Globus pallidus (tissue), 1 donor: ENCODE measurements around the gene KCNN2.

Source experiments
- DNase-seq: peaks from one replicate; pipeline ENCODE4 v3.0.0-alpha.2; 2015; ENCODE audit warnings: low spot score

The KCNN2 gene

GRCh38 chr5:114362977-114363761, 1.3 kb downstream of the KCNN2 start:
- no peak for DNase-seq

DNA sequence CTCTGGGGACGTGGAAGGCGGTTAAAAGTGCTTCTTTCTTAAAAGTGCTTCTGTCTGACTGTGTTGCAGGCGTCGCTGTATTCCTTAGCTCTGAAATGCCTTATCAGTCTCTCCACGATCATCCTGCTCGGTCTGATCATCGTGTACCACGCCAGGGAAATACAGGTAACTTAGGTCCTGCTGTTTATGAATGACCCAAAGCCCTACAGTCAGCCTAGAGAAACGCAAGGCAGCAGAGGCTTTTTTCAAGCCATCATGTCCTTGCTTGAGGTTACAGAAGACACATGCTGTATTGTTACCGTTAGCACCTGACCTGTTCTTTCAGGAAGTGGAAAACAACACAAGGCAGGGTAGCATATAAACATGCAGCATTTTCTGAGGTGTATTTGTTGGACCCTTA, 2.0 kb downstream of the KCNN2 start:
- no peak for DNase-seq

- DNase-seq, result no peak
These were observed 5.2 kb downstream of the KCNN2 start for GRCh38 chr5:114367029-114367428.

DNA sequence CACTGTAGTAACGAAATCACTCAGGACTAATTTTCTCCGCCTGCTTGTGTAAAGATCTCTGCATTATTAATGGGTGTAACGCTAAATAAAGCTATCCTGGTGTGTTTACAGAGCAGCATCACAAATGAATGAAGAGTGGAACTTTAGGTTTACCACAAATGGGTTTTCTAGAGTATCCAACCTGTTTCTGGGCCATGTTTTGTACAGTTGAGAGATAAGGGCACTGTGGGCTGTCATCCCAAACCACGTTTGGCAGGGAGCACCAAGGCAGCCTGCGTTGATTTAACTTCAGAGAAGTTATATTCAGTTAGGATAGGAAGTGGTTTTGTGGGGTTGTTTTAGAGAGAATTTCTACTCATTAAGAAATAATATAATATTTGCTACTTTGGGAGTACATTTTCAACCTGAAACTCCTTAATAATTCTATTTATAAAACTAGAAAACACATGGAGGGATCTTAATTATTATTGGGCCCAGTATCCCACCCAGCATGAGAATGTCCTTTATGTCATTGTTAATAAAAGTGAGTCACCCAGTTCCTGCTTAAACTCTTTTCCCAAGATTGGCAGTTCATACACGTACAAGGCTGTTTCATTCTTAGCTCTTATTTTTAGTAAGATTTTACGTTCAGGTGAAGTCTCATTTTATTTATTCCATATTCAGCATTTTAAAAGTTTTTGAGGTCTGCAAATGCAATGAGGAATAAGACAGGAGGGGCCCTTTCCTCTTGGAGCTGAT, 8.0 kb downstream of the KCNN2 start:
- DNase-seq, result no peak

DNA sequence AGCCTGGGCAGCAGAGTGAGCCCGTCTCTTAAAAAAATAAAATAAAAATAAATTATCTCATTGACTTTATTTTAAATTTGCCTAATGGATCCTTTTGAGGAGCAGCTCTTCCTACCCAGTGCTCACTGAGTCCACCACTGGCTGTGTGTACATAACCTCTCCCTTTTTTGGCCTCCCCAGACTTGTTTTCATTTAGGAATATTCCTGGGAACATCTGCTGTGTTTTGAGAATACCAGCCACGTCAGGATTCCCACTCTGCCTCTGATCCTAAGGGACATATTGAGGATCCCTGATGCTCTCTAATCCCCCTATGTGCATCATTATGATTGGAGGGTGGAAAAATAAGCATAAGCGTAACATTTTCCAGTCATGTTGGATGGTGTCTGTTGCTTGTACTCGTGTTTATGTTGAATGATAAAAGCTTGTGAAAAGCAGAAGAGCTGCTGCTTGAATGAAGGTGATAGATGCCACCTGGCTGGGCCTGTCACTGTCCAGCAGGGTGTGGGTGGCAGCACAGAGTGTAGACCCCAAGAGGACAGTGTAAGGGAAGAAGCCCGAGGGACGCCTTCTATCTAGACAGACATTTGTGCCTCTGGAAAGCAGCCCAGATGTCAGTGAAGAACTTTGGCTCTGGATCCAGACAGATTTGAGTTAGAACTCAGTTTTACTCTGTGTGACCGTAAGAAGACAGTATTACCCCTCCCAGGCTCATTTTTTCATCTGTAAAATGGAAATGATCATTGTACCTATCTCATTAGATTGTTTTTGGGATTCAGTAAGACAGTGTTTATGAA, 15.4 kb downstream of the KCNN2 start:
- DNase-seq, result no peak

DNA sequence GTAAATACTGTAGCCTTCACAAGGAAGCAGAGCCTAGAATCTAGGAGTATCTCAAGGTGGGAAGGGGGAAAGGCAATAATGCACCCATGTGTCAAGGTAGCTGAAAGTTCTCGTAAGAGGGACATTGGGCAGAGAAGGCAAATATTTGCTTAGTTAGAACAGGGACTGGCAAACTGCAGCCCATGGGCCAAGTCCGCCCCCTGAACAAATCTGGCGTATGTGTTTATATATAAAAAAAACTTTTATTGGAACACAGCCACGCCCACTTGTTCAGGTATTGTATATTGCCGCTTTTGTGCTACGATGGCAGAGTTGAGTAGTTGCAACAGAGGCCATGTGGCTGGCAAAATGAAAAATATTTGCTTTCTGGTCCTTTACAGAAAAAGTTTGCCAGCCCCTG, 16.1 kb downstream of the KCNN2 start:
- DNase-seq, result no peak

- no peak for DNase-seq
These were observed 18.9 kb downstream of the KCNN2 start for GRCh38 chr5:114380721-114381120.

- DNase-seq, result peak; percentile 51
These were observed 25.6 kb downstream of the KCNN2 start for GRCh38 chr5:114387433-114387832.

DNA sequence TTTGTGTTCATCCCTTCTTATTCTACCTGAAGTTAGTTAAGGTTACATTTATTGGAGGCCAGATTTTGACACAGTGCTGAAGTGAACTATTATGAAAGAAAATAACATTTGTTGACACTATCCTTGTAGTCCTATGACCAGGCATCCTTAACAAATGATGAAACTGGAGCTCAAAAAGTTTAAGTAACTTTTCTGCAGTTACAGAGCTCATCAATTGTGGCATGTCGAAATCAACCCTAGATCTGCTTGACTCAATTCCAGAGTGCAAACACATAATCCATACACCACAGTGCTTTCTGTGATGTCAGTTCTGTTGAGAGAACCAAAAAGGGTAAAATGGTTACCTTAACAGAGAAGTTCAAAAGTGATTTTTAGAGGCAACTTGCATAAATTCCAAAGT, 28.6 kb downstream of the KCNN2 start:
- DNase-seq, result no peak

DNA sequence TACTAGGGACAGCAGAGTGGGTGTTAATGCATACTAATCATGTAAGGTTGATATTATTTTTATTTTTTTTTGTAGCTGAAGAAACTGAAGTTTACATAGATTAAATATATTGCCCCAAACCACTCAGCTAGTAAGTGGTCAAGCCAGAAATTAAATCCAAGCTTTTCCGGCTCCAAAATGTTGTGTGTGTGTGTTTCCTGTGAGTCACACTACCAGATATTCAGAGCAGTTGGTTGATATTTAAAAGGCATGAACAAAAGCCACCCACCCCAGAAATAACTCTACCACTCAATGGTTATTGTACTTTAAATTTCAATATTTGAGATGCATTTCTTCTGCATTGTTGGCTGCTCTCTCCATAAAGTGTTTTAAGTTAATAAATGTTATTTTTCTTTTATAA, 29.5 kb downstream of the KCNN2 start:
- DNase-seq, result no peak

- no peak for DNase-seq
These were observed 31.3 kb downstream of the KCNN2 start for GRCh38 chr5:114393159-114393558.

GRCh38 chr5:114402206-114402605, 40.3 kb downstream of the KCNN2 start:
- no peak for DNase-seq

- no peak for DNase-seq
These were observed 45.9 kb downstream of the KCNN2 start for GRCh38 chr5:114407783-114408182.

DNA sequence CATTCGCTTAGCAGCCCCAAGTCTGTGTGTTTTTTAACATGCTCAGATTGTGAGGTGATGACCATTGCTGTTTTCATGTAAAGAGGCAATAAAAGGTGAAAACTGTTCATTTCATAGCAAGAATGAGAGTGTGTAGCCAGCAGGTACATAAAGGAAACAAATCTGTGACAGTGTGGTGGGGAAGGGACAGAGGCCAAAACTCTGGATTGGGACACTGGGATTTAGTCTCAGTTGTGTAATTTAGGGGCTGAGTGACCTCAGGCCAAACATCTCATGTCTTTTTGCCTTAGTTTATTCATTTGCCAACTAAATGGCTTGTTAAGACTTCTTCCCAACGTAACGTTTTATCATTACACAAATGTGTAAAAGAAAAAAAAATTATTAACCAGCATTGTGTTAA, 47.0 kb downstream of the KCNN2 start:
- no peak for DNase-seq

GRCh38 chr5:114411380-114411931, 49.6 kb downstream of the KCNN2 start:
- no peak for DNase-seq

DNA sequence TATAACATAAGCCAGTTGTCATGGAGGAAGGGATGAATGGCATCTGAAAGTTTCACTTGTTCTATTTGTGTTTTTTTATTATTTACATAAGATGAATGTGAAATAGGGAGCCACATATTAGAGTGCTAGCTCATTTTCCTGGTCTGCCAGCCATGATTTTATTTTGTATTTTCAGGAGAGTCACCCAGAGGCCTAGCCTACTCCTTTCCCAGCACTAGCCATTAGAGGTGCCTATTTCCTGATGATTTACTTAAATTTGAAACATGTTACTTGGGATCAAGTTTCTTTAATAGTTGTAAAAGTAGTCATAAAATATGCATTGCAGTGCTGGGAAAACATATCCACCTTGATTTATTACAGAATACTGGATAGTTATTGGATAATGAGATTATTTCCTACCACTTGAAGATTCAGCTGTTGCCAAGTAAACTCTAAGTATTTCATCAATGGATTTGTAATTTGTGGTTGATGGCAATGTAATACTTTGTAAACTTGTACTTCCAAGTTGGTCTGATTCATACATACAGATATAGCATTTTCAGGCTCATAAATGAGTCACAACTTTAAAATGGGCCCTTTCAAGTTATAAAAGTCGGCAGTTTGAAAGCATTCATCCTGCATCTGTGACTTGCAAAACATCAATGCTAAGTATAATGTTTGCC, 50.8 kb downstream of the KCNN2 start:
- DNase-seq, result no peak

DNA sequence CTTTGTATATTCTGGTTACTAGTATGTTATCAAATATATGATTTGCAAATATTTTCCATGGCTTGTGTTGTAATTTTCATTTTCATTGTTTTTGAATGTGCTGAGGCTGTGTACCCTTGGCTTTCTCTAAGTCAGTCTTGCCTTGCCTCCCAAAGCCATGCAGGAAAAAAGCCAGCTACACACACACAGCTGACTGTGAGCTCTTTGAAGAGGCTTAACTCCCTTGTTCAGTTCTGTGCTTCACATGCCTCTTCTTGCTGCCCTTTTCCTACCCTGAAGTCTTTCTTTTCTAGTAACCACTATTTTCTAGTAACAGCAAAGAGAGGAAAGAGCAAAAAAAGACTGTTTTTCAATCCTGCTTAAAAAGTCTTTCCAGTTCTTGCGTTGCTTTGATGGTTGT, 53.9 kb downstream of the KCNN2 start:
- DNase-seq, result no peak

DNA sequence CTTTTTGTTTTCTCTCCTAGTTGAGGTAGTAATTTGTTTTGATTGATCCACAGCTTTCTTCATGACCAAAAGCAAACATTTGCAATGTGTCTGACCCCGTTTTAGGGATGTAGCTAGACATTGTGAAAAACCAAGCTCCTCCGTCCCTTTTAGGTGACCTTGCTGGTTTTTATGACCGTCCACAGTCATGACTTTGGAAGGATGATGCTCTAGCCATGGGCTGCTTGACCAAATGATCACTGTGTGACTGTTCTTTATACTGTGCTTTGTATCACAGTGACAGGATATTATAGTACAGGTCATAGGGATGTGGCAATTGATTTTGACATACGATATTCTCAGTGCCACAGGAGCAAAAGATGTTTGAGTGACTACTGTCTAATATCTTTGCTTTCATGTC, 54.4 kb downstream of the KCNN2 start:
- no peak for DNase-seq

DNA sequence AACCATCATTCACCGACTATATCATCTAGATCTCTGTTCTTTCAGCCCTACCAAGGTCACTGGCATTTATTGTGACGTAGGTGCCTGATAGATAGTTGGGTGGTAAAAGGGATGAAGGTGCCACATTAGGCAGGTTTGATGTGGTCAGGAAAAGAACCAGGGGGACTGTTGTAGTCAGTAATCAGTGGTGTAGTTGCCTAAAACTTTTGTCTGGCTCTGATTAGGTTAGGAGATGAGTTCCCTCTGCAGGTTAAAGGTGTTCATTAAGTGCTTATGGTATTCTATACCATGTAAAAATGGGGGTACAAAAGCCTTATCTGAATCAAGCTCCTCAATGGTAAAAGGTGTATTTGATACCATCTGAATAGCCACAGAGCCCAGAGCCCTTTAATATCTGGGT, 55.6 kb downstream of the KCNN2 start:
- DNase-seq, result no peak

- peak; percentile 25 for DNase-seq
These were observed 56.6 kb downstream of the KCNN2 start for GRCh38 chr5:114418176-114419066.

- DNase-seq, result no peak
These were observed 57.2 kb downstream of the KCNN2 start for GRCh38 chr5:114419067-114419388.
